Measurements from ENCODE around the gene HOMER2. TPM values are rescaled to one million over a fixed set of nuclear protein-coding genes. Genes with fewer than 3 reads are reported as not detected.
A peak's percentile ranks its signal among the peaks of the same experiment; 100 is the strongest.

The HOMER2 gene
- total RNA-seq, 1 donor = 11.6 TPM

GRCh38 chr15:82966671-82967071, 14.2 kb upstream of the HOMER2 start:
- Histone ChIP-seq H3K79me2 (ENCODE audit: insufficient read depth, low read length) (no peaks in the 10 kb centered on the region), H4K20me1 (ENCODE audit: insufficient read depth, low read length) (no peaks in the 10 kb centered on the region), H3K4me1 (ENCODE audit: insufficient read depth, low read length) (peaks cover 20% of the 10 kb centered on the region), H3K4me3 (ENCODE audit: insufficient read depth, low read length) (no peak overlapping the region), H3K4me2 (ENCODE audit: insufficient read depth, low read length) (no peak overlapping the region), H3K27ac (ENCODE audit: low read depth, low read length) (no peak overlapping the region), H3K9me3 (ENCODE audit: low read depth, low read length) (no peaks in the 10 kb centered on the region), H3K27me3 (ENCODE audit: insufficient read depth, low read length) (no peaks in the 10 kb centered on the region), H2AFZ (ENCODE audit: low read length) (no peak overlapping the region), H3K36me3 (ENCODE audit: insufficient read depth, low read length) (no peaks in the 10 kb centered on the region)
- no peak for DNase-seq (ENCODE audit: insufficient read length, low spot score, missing footprints)
- TF ChIP-seq, protein P1, sequence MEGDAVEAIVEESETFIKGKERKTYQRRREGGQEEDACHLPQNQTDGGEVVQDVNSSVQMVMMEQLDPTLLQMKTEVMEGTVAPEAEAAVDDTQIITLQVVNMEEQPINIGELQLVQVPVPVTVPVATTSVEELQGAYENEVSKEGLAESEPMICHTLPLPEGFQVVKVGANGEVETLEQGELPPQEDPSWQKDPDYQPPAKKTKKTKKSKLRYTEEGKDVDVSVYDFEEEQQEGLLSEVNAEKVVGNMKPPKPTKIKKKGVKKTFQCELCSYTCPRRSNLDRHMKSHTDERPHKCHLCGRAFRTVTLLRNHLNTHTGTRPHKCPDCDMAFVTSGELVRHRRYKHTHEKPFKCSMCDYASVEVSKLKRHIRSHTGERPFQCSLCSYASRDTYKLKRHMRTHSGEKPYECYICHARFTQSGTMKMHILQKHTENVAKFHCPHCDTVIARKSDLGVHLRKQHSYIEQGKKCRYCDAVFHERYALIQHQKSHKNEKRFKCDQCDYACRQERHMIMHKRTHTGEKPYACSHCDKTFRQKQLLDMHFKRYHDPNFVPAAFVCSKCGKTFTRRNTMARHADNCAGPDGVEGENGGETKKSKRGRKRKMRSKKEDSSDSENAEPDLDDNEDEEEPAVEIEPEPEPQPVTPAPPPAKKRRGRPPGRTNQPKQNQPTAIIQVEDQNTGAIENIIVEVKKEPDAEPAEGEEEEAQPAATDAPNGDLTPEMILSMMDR (IDR thresholded peaks at IDR 0.05; ENCODE audit: extremely low read depth, low read depth, low read length) = no peak

GRCh38 chr15:82964890-82965289, 12.4 kb upstream of the HOMER2 start:
- no peak overlapping the region for H3K4me2 ChIP-seq (ENCODE audit: insufficient read depth, low read length)
- TF ChIP-seq, protein P1 (IDR thresholded peaks at IDR 0.05; ENCODE audit: extremely low read depth, low read depth, low read length) = no peak
- DNase-seq (ENCODE audit: insufficient read length, low spot score, missing footprints) = no peak
- H3K79me2 ChIP-seq (ENCODE audit: insufficient read depth, low read length) = no peaks in the 10 kb centered on the region
- H3K27me3 ChIP-seq (ENCODE audit: insufficient read depth, low read length) = peaks cover 3% of the 10 kb centered on the region
- no peak overlapping the region for H3K27ac ChIP-seq (ENCODE audit: low read depth, low read length)
- H2AFZ ChIP-seq (ENCODE audit: low read length) = no peak overlapping the region
- H3K9me3 ChIP-seq (ENCODE audit: low read depth, low read length) = no peaks in the 10 kb centered on the region
- H4K20me1 ChIP-seq (ENCODE audit: insufficient read depth, low read length) = no peaks in the 10 kb centered on the region
- H3K4me3 ChIP-seq (ENCODE audit: insufficient read depth, low read length) = no peak overlapping the region
- no peaks in the 10 kb centered on the region for H3K36me3 ChIP-seq (ENCODE audit: insufficient read depth, low read length)
- peaks cover 13% of the 10 kb centered on the region for H3K4me1 ChIP-seq (ENCODE audit: insufficient read depth, low read length)

- H3K4me2 ChIP-seq (ENCODE audit: insufficient read depth, low read length) = no peak overlapping the region
Measured at GRCh38 chr15:82963471-82964341, 11.2 kb upstream of the HOMER2 start.

GRCh38 chr15:82960766-82961165, 8.2 kb upstream of the HOMER2 start:
- H3K79me2 ChIP-seq (ENCODE audit: insufficient read depth, low read length) = no peaks in the 10 kb centered on the region
- DNase-seq (ENCODE audit: insufficient read length, low spot score, missing footprints) = peak; percentile 41
- H3K4me3 ChIP-seq (ENCODE audit: insufficient read depth, low read length) = no peak overlapping the region
- peaks cover 7% of the 10 kb centered on the region for H3K4me1 ChIP-seq (ENCODE audit: insufficient read depth, low read length)
- no peaks in the 10 kb centered on the region for H3K9me3 ChIP-seq (ENCODE audit: low read depth, low read length)
- TF ChIP-seq, protein P1 (IDR thresholded peaks at IDR 0.05; ENCODE audit: extremely low read depth, low read depth, low read length) = no peak
- H3K4me2 ChIP-seq (ENCODE audit: insufficient read depth, low read length) = no peak overlapping the region
- H3K36me3 ChIP-seq (ENCODE audit: insufficient read depth, low read length) = no peaks in the 10 kb centered on the region
- peaks cover 3% of the 10 kb centered on the region for H3K27me3 ChIP-seq (ENCODE audit: insufficient read depth, low read length)
- no peaks in the 10 kb centered on the region for H4K20me1 ChIP-seq (ENCODE audit: insufficient read depth, low read length)
- no peak overlapping the region for H3K27ac ChIP-seq (ENCODE audit: low read depth, low read length)
- no peak overlapping the region for H2AFZ ChIP-seq (ENCODE audit: low read length)

More at GRCh38 chr15:82963471-82964341, 11.2 kb upstream of the HOMER2 start:
- H2AFZ ChIP-seq (ENCODE audit: low read length) = no peak overlapping the region
- no peaks in the 10 kb centered on the region for H3K79me2 ChIP-seq (ENCODE audit: insufficient read depth, low read length)
- no peak overlapping the region for H3K27ac ChIP-seq (ENCODE audit: low read depth, low read length)
- H3K4me1 ChIP-seq (ENCODE audit: insufficient read depth, low read length) = peaks cover 13% of the 10 kb centered on the region
- no peaks in the 10 kb centered on the region for H4K20me1 ChIP-seq (ENCODE audit: insufficient read depth, low read length)
- DNase-seq (ENCODE audit: insufficient read length, low spot score, missing footprints) = peak; percentile 89
- H3K36me3 ChIP-seq (ENCODE audit: insufficient read depth, low read length) = no peaks in the 10 kb centered on the region
- TF ChIP-seq, protein P1 (IDR thresholded peaks at IDR 0.05; ENCODE audit: extremely low read depth, low read depth, low read length) = no peak
- peaks cover 3% of the 10 kb centered on the region for H3K27me3 ChIP-seq (ENCODE audit: insufficient read depth, low read length)
- H3K9me3 ChIP-seq (ENCODE audit: low read depth, low read length) = no peaks in the 10 kb centered on the region
- no peak overlapping the region for H3K4me3 ChIP-seq (ENCODE audit: insufficient read depth, low read length)

All from osteoblast (primary cell).